Ishikawa (cell line): ENCODE data around the gene GNG7.

ENCODE experiments used
- CEBPB ChIP-seq: IDR thresholded peaks from 2 replicates; pipeline ENCODE4 v1.6.1; 2012
- CREB1 ChIP-seq: IDR thresholded peaks from 2 replicates; pipeline ENCODE4 v1.6.1; 2012; ENCODE audit warnings: low read depth
- EGR1 ChIP-seq: IDR thresholded peaks from 2 replicates; pipeline ENCODE4 v1.6.1; 2012
- EP300 ChIP-seq: IDR thresholded peaks from 2 replicates; pipeline ENCODE4 v1.6.1; 2012; ENCODE audit warnings: borderline replicate concordance
- FOXM1 ChIP-seq: IDR thresholded peaks from 2 replicates; pipeline ENCODE4 v1.6.1; 2012; ENCODE audit warnings: low read depth, borderline replicate concordance
- MAX ChIP-seq: IDR thresholded peaks from 2 replicates; pipeline ENCODE4 v1.6.1; 2012
- NFIC ChIP-seq: IDR thresholded peaks from 2 replicates; pipeline ENCODE4 v1.6.1; 2012
- RAD21 ChIP-seq: IDR thresholded peaks from 2 replicates; pipeline ENCODE4 v1.6.1; 2012; ENCODE audit warnings: low read depth
- TAF1 ChIP-seq: IDR thresholded peaks from 2 replicates; pipeline ENCODE4 v1.6.1; 2012; ENCODE audit warnings: low read depth, mild to moderate bottlenecking
- TCF12 ChIP-seq: IDR thresholded peaks from 2 replicates; pipeline ENCODE4 v1.6.1; 2012; ENCODE audit warnings: low read depth
- TEAD4 ChIP-seq: IDR thresholded peaks from 2 replicates; pipeline ENCODE4 v1.6.1; 2012
- USF1 ChIP-seq: IDR thresholded peaks from 2 replicates; pipeline ENCODE4 v1.6.1; 2012
- YY1 ChIP-seq: IDR thresholded peaks from 2 replicates; pipeline ENCODE4 v1.6.1; 2012; ENCODE audit warnings: low read depth
- ZBTB7A ChIP-seq: IDR thresholded peaks from 2 replicates; pipeline ENCODE4 v1.6.1; 2012; ENCODE audit warnings: low read depth
- TF ChIP-seq, protein P1 (sequence below): IDR thresholded peaks from 2 replicates; pipeline ENCODE4 v1.6.1; 2012; ENCODE audit warnings: low read depth, mild to moderate bottlenecking

GNG7 gene

GRCh38 chr19:2625434-2625833 is 77.1 kb downstream of the GNG7 start:
- TF ChIP-seq ZBTB7A = no peak
- no peak for TF ChIP-seq TCF12
- TF ChIP-seq CEBPB = no peak
- no peak for TF ChIP-seq CREB1
- TF ChIP-seq USF1 = no peak
- TF ChIP-seq EGR1 = no peak
- no peak for TF ChIP-seq FOXM1
- no peak for TF ChIP-seq TEAD4

GRCh38 chr19:2624537-2625091 is 77.9 kb downstream of the GNG7 start:
- TF ChIP-seq, protein P1, sequence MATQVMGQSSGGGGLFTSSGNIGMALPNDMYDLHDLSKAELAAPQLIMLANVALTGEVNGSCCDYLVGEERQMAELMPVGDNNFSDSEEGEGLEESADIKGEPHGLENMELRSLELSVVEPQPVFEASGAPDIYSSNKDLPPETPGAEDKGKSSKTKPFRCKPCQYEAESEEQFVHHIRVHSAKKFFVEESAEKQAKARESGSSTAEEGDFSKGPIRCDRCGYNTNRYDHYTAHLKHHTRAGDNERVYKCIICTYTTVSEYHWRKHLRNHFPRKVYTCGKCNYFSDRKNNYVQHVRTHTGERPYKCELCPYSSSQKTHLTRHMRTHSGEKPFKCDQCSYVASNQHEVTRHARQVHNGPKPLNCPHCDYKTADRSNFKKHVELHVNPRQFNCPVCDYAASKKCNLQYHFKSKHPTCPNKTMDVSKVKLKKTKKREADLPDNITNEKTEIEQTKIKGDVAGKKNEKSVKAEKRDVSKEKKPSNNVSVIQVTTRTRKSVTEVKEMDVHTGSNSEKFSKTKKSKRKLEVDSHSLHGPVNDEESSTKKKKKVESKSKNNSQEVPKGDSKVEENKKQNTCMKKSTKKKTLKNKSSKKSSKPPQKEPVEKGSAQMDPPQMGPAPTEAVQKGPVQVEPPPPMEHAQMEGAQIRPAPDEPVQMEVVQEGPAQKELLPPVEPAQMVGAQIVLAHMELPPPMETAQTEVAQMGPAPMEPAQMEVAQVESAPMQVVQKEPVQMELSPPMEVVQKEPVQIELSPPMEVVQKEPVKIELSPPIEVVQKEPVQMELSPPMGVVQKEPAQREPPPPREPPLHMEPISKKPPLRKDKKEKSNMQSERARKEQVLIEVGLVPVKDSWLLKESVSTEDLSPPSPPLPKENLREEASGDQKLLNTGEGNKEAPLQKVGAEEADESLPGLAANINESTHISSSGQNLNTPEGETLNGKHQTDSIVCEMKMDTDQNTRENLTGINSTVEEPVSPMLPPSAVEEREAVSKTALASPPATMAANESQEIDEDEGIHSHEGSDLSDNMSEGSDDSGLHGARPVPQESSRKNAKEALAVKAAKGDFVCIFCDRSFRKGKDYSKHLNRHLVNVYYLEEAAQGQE = no peak
- TF ChIP-seq USF1 = no peak
- no peak for TF ChIP-seq FOXM1
- TF ChIP-seq NFIC = peak; percentile 38; the same call in 1 of the 2 replicates
- TF ChIP-seq TEAD4 = no peak
- TF ChIP-seq YY1 = no peak
- peak; percentile 54; the same call in 1 of the 2 replicates for TF ChIP-seq MAX
- TF ChIP-seq TCF12 = peak; percentile 59
- no peak for TF ChIP-seq EP300
- TF ChIP-seq TAF1 = no peak
- TF ChIP-seq ZBTB7A = peak; percentile 82
- TF ChIP-seq RAD21 = peak; percentile 8; the same call in 1 of the 2 replicates

GRCh38 chr19:2623798-2624197 is 78.7 kb downstream of the GNG7 start:
- TF ChIP-seq TCF12 = no peak
- no peak for TF ChIP-seq RAD21
- TF ChIP-seq CEBPB = no peak
- TF ChIP-seq CREB1 = no peak
- no peak for TF ChIP-seq TAF1
- no peak for TF ChIP-seq YY1
- no peak for TF ChIP-seq MAX
- TF ChIP-seq EGR1 = no peak

- no peak for TF ChIP-seq EP300
- TF ChIP-seq EGR1 = no peak
- no peak for TF ChIP-seq MAX
- TF ChIP-seq TCF12 = no peak
- no peak for TF ChIP-seq USF1
- TF ChIP-seq FOXM1 = no peak
- TF ChIP-seq TEAD4 = no peak
- TF ChIP-seq, protein P1 = no peak
- TF ChIP-seq ZBTB7A = no peak
- no peak for TF ChIP-seq NFIC
- TF ChIP-seq TAF1 = no peak
Observed at GRCh38 chr19:2619076-2619475, 83.4 kb downstream of the GNG7 start.

GRCh38 chr19:2618611-2619010 is 83.9 kb downstream of the GNG7 start:
- no peak for TF ChIP-seq USF1
- no peak for TF ChIP-seq NFIC
- no peak for TF ChIP-seq EGR1
- TF ChIP-seq TEAD4 = no peak
- TF ChIP-seq TCF12 = no peak
- no peak for TF ChIP-seq ZBTB7A
- TF ChIP-seq YY1 = no peak
- no peak for TF ChIP-seq MAX
- no peak for TF ChIP-seq FOXM1
- no peak for TF ChIP-seq TAF1
- no peak for TF ChIP-seq CREB1
- TF ChIP-seq EP300 = no peak
- TF ChIP-seq, protein P1 = no peak
- no peak for TF ChIP-seq RAD21
- TF ChIP-seq CEBPB = no peak
